H1 (cell line): ENCODE results near the gene ITPK1. TPM values are rescaled to one million over a fixed set of nuclear protein-coding genes. Genes with fewer than 3 reads are reported as not detected.
"Not testable (repeated sequence)": the region's sequence is repeated elsewhere in the genome, so short reads cannot be mapped to it uniquely, and the experiment has no call there.

ENCODE experiments used
- CTCF ChIA-PET: fragments of 300-600 bp; sonication (Branson Sonifier 250); formaldehyde crosslinking; loops from one replicate; lab custom pipeline; 2021; ENCODE audit not compliant: partially characterized antibody; lab: Charles Lee
- POLR2A ChIA-PET: fragments of 300-600 bp; sonication (Branson Sonifier 250); formaldehyde crosslinking; loops from one replicate; lab custom pipeline; 2021; ENCODE audit warnings: inconsistent platforms; ENCODE audit not compliant: partially characterized antibody; lab: Charles Lee
- DNase-seq, 2 experiments: peaks; one replicate each; pipeline versions ENCODE4 v3.0.0 to v3.0.0-alpha.2; 2010 to 2022; ENCODE audit warnings: low spot score in 2 of 2, low read depth in 1 of 2, mixed read lengths in 1 of 2
- FAIRE-seq: peaks from 2 replicates; lab custom pipeline; 2011; peaks lifted over from hg19 to GRCh38; lab: Jason Lieb, UNC
- H2AFZ ChIP-seq: 2 replicates; pipeline ENCODE4 v1.8.1; 2012; ENCODE audit warnings: low read length, inconsistent platforms
- H2AK5ac ChIP-seq: 2 replicates; pipeline ENCODE4 v1.6.1; 2013; ENCODE audit warnings: low read depth, low read length
- H2BK120ac ChIP-seq: replicated peaks from 2 replicates; pipeline ENCODE3; 2013; ENCODE audit warnings: low read depth, low read length, inconsistent platforms
- H2BK12ac ChIP-seq: 2 replicates; pipeline ENCODE4 v1.6.1; 2013; ENCODE audit warnings: low read depth, low read length
- H2BK15ac ChIP-seq: 2 replicates; pipeline ENCODE4 v1.6.1; 2013; ENCODE audit warnings: low read length
- H2BK20ac ChIP-seq: 2 replicates; pipeline ENCODE4 v1.6.1; 2013; ENCODE audit warnings: low read length
- H2BK5ac ChIP-seq: 2 replicates; pipeline ENCODE4 v1.6.1; 2013; ENCODE audit warnings: low read depth, low read length
- H3K14ac ChIP-seq: 2 replicates; pipeline ENCODE4 v1.6.1; 2013; ENCODE audit warnings: inconsistent platforms; ENCODE audit not compliant: insufficient read length
- H3K18ac ChIP-seq: 2 replicates; pipeline ENCODE4 v1.6.1; 2013; ENCODE audit warnings: low read length; ENCODE audit errors: extremely low read depth
- H3K23ac ChIP-seq: 2 replicates; pipeline ENCODE4 v1.6.1; 2013; ENCODE audit warnings: inconsistent platforms; ENCODE audit not compliant: insufficient read length
- H3K23me2 ChIP-seq: 2 replicates; pipeline ENCODE4 v1.6.1; 2013; ENCODE audit warnings: low read depth, low read length
- H3K27ac ChIP-seq: 2 replicates; pipeline ENCODE4 v1.6.1; 2011; ENCODE audit warnings: low read depth, low read length, inconsistent platforms
- H3K27me3 ChIP-seq, 4 experiments: replicated peaks in 1 of 4; 1 replicate in 1 of 4; 2 replicates in 3 of 4; pipeline versions ENCODE4 v1.6.1 to v1.8.1; 2011 to 2013; ENCODE audit warnings: low read length in 3 of 4, mild to moderate bottlenecking in 3 of 4, inconsistent platforms in 2 of 4, mixed read lengths in 2 of 4, moderate library complexity in 1 of 4; ENCODE audit not compliant: control insufficient read depth in 3 of 4, insufficient read depth in 3 of 4; ENCODE audit errors: extremely low read depth in 1 of 4
- H3K36me3 ChIP-seq, 4 experiments: 2 replicates each; pipeline versions ENCODE4 v1.6.1 to v1.8.1; 2011 to 2013; ENCODE audit warnings: mild to moderate bottlenecking in 4 of 4, low read length in 3 of 4, moderate library complexity in 2 of 4, control low read depth in 1 of 4, inconsistent platforms in 1 of 4; ENCODE audit not compliant: insufficient read depth in 4 of 4, control insufficient read depth in 2 of 4
- H3K4ac ChIP-seq: replicated peaks from 2 replicates; pipeline ENCODE3; 2013; ENCODE audit warnings: low read length, low read depth, mixed read lengths, inconsistent platforms; ENCODE audit not compliant: insufficient read length
- H3K4me1 ChIP-seq, 4 experiments: replicated peaks in 1 of 4; 1 replicate in 1 of 4; 2 replicates in 3 of 4; pipeline versions ENCODE4 v1.6.1 to v1.8.1; 2011 to 2013; ENCODE audit warnings: low read length in 3 of 4, inconsistent platforms in 2 of 4, mixed read lengths in 1 of 4; ENCODE audit not compliant: insufficient read depth in 4 of 4, control insufficient read depth in 3 of 4
- H3K4me2 ChIP-seq, 2 experiments: 2 replicates each; pipeline versions ENCODE4 v1.6.1 to v1.8.1; 2011 to 2013; ENCODE audit warnings: low read depth in 2 of 2, low read length in 2 of 2, control low read depth in 1 of 2, inconsistent platforms in 1 of 2, mild to moderate bottlenecking in 1 of 2; ENCODE audit not compliant: insufficient read depth in 1 of 2
- H3K4me3 ChIP-seq, 4 experiments: fragments of 200-600, 300-600 bp in 1 of 4; sonication (generic), shearing (Covaris generic), sonication (Bioruptor Twin) in 1 of 4; 2 replicates each; pipeline versions ENCODE4 v1.5.1 to v1.8.1; 2011 to 2016; ENCODE audit warnings: low read length in 4 of 4, low read depth in 3 of 4, control low read depth in 2 of 4, inconsistent platforms in 2 of 4, mild to moderate bottlenecking in 2 of 4, mixed read lengths in 1 of 4, moderate library complexity in 1 of 4; ENCODE audit not compliant: insufficient read depth in 2 of 4; ENCODE audit errors: extremely low read depth in 1 of 4
- H3K56ac ChIP-seq: replicated peaks from 2 replicates; pipeline ENCODE3; 2013; ENCODE audit warnings: low read depth, mild to moderate bottlenecking, mixed read lengths, low read length, inconsistent platforms; ENCODE audit not compliant: insufficient read length
- H3K79me1 ChIP-seq: 2 replicates; pipeline ENCODE4 v1.6.1; 2013; ENCODE audit warnings: low read depth, low read length, control low read depth
- H3K79me2 ChIP-seq, 2 experiments: 2 replicates each; pipeline versions ENCODE4 v1.6.1 to v1.8.1; 2012 to 2013; ENCODE audit warnings: low read length in 2 of 2, mild to moderate bottlenecking in 2 of 2, inconsistent platforms in 1 of 2; ENCODE audit not compliant: insufficient read depth in 2 of 2, control insufficient read depth in 1 of 2
- H3K9ac ChIP-seq, 4 experiments: replicated peaks in 1 of 4; 1 replicate in 1 of 4; 2 replicates in 3 of 4; pipeline versions ENCODE4 v1.6.1 to v1.8.1; 2011 to 2013; ENCODE audit warnings: low read depth in 3 of 4, low read length in 3 of 4, control low read depth in 2 of 4, mild to moderate bottlenecking in 2 of 4, moderate library complexity in 2 of 4, inconsistent platforms in 1 of 4; ENCODE audit errors: extremely low read depth in 1 of 4
- H3K9me3 ChIP-seq, 2 experiments: 2 replicates each; pipeline versions ENCODE4 v1.6.1 to v1.8.1; 2012 to 2013; ENCODE audit warnings: mild to moderate bottlenecking in 2 of 2, moderate library complexity in 2 of 2, control low read depth in 1 of 2, inconsistent platforms in 1 of 2, low read depth in 1 of 2, low read length in 1 of 2, mixed read lengths in 1 of 2; ENCODE audit not compliant: insufficient read depth in 2 of 2
- H4K20me1 ChIP-seq, 2 experiments: replicated peaks in 1 of 2; 2 replicates each; pipeline versions ENCODE3 to v1.8.1; 2011 to 2013; ENCODE audit warnings: inconsistent platforms in 2 of 2, low read length in 2 of 2, mild to moderate bottlenecking in 1 of 2; ENCODE audit not compliant: insufficient read depth in 2 of 2, control insufficient read depth in 1 of 2
- H4K5ac ChIP-seq: 2 replicates; pipeline ENCODE4 v1.6.1; 2013; ENCODE audit warnings: low read length, low read depth, mixed read lengths, inconsistent platforms; ENCODE audit not compliant: insufficient read length
- H4K8ac ChIP-seq: 2 replicates; pipeline ENCODE4 v1.8.0; 2013; ENCODE audit warnings: mild to moderate bottlenecking, moderate library complexity, low read length, inconsistent platforms; ENCODE audit not compliant: insufficient read depth; ENCODE audit errors: extremely low read depth
- H4K91ac ChIP-seq: replicated peaks from 2 replicates; pipeline ENCODE3; 2013; ENCODE audit warnings: low read length, mixed read lengths, inconsistent platforms; ENCODE audit not compliant: insufficient read length
- HDAC2 ChIP-seq, 2 experiments: fragments of 300-600 bp in 1 of 2; sonication (generic) in 1 of 2; IDR thresholded peaks; 2 replicates each; pipeline ENCODE4 v1.6.1; 2011 to 2012; ENCODE audit warnings: low read depth in 2 of 2, low read length in 2 of 2, mild to moderate bottlenecking in 2 of 2, moderate library complexity in 2 of 2, borderline replicate concordance in 1 of 2, inconsistent platforms in 1 of 2
- WGBS, 2 experiments: shearing (Covaris generic) in 1 of 2; methylation state at CpG; one replicate each; pipeline versions ENCODE4 v1.1.6 to v1.1.7; 2013 to 2015; ENCODE audit warnings: low lambda C conversion rate in 2 of 2, mixed read lengths in 2 of 2, inconsistent platforms in 1 of 2, low coverage in 1 of 2, missing lambda C conversion rate in 1 of 2; ENCODE audit not compliant: insufficient replicate concordance in 2 of 2, insufficient coverage in 1 of 2, insufficient read length in 1 of 2; ENCODE audit errors: extremely low coverage in 1 of 2, missing lambda C conversion rate in 1 of 2; 5-methylcytosine and 5-hydroxymethylcytosine counted together
- polyA plus RNA-seq, 7 experiments: library from polyadenylated mRNA; depleted of rRNA in 3 of 7; stranded (reverse) in 5 of 7; unstranded in 2 of 7; fragments of >200 nt in 5 of 7; fragments of 200-250 nt in 2 of 7; gene quantifications; 1 replicate in 5 of 7; 2 replicates in 1 of 7; 4 replicates in 1 of 7; pipeline versions ENCODE4 v1.2.1 to v1.2.3, GENCODE V29; 2011 to 2013; ENCODE audit warnings: missing spikeins in 2 of 7, mixed read lengths in 2 of 7
- total RNA-seq: library from RNA; stranded (reverse); fragmentation: NEBNext Ultra II Directional; extraction: Animal tissue kit (Norgen Biotek cat#: 25700); gene quantifications from 2 replicates; pipeline ENCODE4 v1.2.1, GENCODE V29; 2021

Gene ITPK1
- total and polyA plus RNA-seq, 2 of the 8 experiments (the other 6 are each of a cell fraction or from before 2014, with no cell fraction given) = 108 to 143 TPM

DNA sequence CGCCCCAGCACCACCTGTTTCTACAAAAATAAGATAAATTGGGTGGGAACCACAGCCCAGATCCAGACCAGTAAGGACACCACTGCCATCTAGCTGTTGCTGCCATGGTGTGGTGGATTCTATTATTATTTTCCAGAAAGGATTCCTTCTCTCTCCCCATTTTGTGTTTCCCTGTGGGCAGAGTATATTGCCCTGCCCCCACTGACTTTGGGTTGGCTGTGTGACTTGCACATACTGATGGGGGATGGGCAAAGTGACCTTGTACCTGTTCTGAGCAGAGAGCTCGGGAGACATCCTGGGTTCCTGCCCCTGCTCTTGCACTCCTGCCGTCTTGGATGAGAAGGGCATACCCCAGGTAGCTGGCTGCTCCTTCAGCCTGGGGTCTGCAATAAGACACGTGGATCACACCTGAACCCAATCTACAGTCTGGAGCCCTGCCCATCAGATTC lies 44.7 kb upstream of the ITPK1 start (continued):
- TF ChIP-seq HDAC2 (IDR thresholded peaks at IDR 0.05; ENCODE audit: borderline replicate concordance in 1 of 2, low read depth in 2 of 2, low read length in 2 of 2) = 0 out of 4 replicates have a peak, but pooled peaks of 1 of the 2 experiments have one; percentile 15
- TF ChIP-seq, all 59 proteins: peak for 6

DNA sequence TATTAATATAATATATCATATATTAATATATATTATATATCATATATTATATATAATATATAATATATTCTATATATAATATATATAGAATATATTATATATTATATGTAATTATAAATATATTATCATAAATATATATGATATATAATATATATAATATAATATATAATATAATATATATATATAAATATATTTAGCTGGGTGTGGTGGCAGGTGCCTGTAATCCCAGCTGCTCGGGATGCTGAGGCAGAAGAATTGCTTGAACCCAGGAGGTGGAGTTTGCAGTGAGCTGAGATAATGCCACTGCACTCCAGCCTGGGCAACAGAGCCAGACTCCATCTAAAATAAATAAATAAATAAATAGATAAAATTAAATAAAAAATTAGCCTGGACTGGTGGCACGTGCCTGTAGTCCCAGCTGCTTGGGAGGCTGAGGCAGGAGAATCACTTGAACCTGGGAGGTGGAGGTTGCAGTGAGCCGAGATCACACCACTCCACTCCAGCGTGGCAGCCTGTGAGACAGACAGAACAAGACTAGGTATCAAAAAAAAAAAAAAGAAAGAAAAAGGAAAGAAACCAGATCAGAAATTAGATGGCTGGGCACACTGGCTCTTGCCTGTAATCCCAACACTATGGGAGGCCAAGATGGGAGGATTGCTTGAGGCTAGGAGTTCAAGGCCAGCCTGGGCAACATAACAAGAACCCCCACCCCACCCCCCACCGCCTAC lies 44.1 kb upstream of the ITPK1 start:
- H2BK12ac ChIP-seq, H3K36me3 ChIP-seq, H3K79me2 ChIP-seq, H2BK15ac ChIP-seq, H3K14ac ChIP-seq, H3K56ac ChIP-seq, H4K91ac ChIP-seq, H3K27ac ChIP-seq, H3K9ac ChIP-seq, H3K23ac ChIP-seq, H3K79me1 ChIP-seq, H3K23me2 ChIP-seq, H3K9me3 ChIP-seq, H2BK20ac ChIP-seq, H2BK120ac ChIP-seq, H2BK5ac ChIP-seq, H2AK5ac ChIP-seq, H3K4me1 ChIP-seq, H3K4me3 ChIP-seq, H3K27me3 ChIP-seq, H3K4ac ChIP-seq, H4K20me1 ChIP-seq, H4K5ac ChIP-seq, DNase-seq, H2AFZ ChIP-seq, H3K18ac ChIP-seq, FAIRE-seq, H4K8ac ChIP-seq, H3K4me2 ChIP-seq: not testable (repeated sequence)
- CTCF ChIA-PET = interaction anchor here (1.0 to 3.3 kb wide), 15 partner anchors 15 to 382 kb away, joined by 3 to 48 read pairs (median 3); partner anchors contain the start of genes GON7 and UBR7
- WGBS, 2 experiments = 62% methylated on average over 3 of the region's 5 CpGs; no CpG with 5 or more reads in 1 of the 2 experiments
- POLR2A ChIA-PET = interaction anchor here (0.8 kb wide), 1 partner anchor 34 kb away, joined by 3 read pairs; no protein-coding TSS in a partner anchor
